GM19468 (cell line): ENCODE data around the gene ATP9A.
"Not testable (repeated sequence)": the region's sequence is repeated elsewhere in the genome, so short reads cannot be mapped to it uniquely, and the experiment has no call there.

Experiments used
- ATAC-seq: cut with Tn5 transposase; IDR thresholded peaks from one replicate; pipeline ENCODE4 v1.9.1; 2021; ENCODE audit warnings: mild to moderate bottlenecking, moderate library complexity, moderate number of reproducible peaks; ENCODE audit not compliant: unreplicated experiment; ENCODE audit errors: extremely low read depth

The ATP9A gene

GRCh38 chr20:51700809-51701285, 67.3 kb downstream of the ATP9A start:
- no peak for ATAC-seq

DNA sequence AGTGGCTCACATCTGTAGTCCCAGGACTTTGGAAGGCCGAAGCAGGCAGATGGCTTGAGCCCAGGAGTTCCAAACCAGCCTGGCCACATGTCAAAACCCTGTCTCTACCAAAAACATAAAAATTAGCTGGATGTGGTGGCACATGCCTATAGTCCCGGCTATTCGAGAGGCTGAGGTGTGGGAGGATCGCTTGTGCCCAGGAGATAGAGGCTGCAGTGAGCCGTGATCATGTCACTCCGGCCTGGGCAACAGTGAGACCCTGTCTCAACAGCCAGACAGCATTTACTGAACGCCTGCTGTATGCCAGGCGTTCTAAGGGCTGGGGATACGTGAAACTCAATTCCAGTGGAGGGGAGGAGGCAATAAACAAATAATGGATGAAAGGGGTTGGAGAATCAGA, 69.9 kb downstream of the ATP9A start:
- ATAC-seq = no peak

DNA sequence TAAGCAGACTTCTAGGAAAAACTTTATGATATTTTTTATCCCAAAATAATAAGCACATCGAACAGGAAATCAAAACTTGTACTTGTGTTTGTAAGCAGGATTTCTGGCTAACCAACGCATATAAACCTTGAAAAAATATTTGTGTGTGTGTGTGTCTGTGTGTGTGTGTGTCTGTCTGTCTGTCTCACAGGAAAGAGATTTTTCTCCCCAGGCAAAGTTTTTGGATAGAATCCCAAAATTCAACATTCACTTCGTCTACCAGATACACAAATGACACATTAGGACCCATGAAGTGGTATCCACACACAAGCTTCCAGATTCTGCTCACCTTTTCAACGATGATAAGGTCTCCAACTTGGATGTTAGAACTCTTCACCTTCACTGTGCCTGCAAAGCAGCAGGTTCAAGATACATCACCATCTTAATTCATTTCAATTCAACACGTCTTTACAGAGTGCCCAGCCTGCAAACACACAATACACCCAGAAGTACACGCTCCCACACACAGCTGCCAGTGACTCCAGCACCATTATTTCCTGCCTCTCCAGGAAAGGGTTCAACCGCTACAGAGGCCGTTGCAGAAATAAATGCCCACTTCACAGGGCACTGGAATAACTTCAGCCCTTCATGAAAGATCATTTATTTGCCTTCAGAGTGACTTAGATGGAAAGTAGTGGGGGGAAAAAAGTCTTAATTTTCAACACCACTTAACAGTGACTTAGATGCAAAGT, 70.9 kb downstream of the ATP9A start:
- ATAC-seq = no peak

- no peak for ATAC-seq
Observed at GRCh38 chr20:51696304-51697071, 71.7 kb downstream of the ATP9A start.

DNA sequence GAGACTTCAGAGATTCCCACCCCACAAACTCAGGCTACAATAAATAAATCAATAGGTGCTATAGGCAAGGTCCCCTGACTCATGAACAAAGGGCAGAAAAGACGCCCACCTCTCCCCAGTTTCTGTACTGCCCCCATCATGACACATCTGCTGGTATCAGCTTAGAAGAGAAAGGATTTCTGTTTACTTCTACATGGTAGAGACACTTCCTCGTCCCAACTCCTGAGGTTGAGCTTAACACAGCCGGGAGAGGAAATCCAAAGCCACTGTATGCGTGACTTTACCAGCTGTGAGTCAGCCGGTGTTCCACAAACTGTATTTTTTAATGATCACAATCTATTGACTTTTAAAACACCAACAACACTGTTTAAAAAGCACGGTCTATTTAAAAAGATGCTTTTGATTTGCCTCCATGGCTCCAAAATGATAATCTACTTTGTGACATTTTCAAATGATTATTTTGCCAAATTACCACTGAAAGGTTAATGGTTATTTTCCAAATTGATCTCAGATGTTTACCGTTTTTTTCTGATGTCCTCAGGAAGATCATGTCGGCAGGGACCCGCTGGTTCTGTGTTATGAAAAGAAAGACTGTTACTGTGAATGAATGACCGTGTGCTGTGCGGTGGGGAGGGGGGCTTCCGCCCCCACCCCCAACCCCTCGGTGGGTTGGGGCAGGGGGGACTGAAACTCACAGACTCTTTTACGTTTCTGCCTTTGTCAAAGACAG, 72.5 kb downstream of the ATP9A start:
- no peak for ATAC-seq

GRCh38 chr20:51692806-51693400, 75.3 kb downstream of the ATP9A start:
- no peak for ATAC-seq

DNA sequence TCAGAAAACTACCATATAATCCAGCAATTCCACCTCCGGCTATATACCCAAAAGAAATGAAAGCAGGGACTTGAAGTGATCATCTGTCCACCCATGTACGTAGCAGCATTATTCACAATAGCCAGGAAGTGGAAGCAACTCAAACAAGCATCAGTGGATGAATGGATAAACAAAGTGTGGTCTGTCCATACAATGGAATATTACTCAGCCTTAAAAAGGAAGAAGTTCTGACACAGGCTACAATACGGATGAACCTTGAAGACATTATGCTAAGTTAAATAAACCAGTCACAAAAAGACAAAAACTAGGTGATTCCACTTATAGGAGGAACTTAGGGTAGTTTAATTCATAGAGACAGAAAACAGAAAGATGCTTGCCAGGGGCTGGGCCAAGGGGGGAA, 76.5 kb downstream of the ATP9A start:
- ATAC-seq = no peak

- ATAC-seq = no peak
Observed at GRCh38 chr20:51688600-51689244, 79.5 kb downstream of the ATP9A start.

DNA sequence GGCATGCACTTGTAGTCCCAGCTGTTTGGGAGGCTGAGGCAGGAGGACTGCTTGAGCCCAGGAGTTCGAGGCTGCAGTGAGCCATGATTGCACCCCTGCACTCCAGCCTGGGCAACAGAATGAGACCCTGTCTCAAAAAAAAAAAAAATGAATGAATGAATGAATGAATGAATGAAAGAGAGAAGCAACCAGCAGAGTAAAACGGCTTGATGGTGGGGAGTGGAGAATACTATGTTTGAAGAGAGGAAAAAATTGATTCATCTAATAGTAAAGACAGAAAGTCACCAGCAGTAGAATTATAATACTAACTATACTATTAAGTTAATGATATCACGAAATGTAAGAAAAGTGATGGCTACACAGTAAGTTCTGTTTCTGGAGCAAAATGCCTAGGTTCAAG, 80.6 kb downstream of the ATP9A start:
- no peak for ATAC-seq

DNA sequence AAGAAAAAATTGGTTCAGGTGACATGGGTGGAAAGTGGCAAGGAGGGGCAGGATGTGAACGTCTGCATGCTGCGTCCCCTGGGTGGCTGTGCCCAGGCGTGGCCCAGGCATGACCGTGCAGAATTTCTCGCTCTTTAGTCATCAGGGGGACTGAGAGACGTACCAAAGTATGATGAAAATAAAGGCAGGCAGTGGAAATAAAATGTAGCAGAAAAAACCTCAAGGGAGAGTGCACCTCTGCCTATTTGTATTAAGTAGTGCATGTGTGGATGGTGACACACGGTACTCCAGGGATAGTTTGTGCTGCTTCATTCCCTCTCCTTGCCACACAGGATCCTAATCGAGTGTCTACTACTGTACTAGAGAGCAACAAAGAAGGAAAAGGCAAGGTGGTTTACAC, 81.1 kb downstream of the ATP9A start:
- ATAC-seq = no peak

- not testable (repeated sequence) for ATAC-seq
Observed at GRCh38 chr20:51685494-51685893, 82.7 kb downstream of the ATP9A start.

GRCh38 chr20:51680067-51680749, 88.0 kb downstream of the ATP9A start:
- ATAC-seq = no peak

- ATAC-seq = no peak
Observed at GRCh38 chr20:51679254-51679921, 88.8 kb downstream of the ATP9A start.

- no peak for ATAC-seq
Observed at GRCh38 chr20:51678026-51678697, 90.0 kb downstream of the ATP9A start.

DNA sequence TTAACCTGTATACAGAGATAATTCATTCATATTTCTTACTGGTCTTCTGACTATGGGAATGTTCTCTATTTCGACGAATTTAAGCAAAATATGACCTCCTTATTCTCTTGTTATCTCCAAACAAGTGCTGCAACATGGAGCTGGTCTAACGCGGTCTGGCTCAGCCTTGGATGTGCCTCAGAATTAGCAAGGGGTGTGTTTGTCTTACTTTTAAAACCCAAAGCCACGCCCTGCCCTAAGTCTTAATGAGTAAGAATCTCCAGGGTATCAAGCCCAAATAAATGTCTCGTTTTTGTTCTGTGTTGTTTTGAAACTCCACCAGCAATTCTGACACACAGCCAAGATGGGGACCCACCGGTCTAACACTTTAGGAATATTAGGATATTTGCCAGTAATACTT, 99.2 kb downstream of the ATP9A start:
- no peak for ATAC-seq

DNA sequence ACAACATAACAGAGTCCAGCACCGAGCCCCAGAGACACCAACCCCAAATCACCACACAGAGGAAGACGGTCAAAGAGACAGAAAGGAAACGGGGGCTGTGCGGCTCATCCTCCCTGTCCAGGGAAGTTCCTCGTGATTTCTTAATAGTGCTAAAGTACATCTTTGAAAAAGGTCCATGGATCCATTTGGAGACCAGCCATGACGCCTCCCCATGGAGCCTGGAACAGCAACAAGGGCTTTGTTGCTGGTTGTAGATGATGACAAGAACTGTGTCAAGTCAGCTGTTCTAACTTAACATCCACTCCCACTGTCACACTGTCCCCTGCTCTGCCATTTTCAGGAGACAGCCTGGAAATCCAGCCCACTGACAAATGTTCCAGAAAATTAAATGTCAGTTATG, 99.7 kb downstream of the ATP9A start:
- no peak for ATAC-seq

DNA sequence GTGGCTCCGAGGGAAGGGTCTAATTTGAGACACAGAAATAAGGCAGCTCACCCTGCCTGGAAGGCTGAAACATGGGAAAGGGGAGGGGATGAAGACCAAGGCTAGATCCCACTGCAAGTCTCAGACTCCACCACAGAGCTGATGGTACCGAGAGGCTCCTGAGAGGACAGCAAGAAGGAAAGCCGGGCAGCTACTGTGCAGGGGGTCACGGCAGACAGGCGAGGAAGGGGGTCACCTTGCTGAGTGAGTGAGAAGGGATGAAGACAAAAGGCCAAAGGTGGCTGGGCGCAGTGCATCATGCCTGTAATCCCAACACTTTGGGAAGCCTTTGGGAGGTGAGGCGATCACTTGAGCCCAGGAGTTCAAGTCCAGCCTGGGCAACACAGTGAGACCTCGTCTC, 100.7 kb downstream of the ATP9A start:
- ATAC-seq = no peak

DNA sequence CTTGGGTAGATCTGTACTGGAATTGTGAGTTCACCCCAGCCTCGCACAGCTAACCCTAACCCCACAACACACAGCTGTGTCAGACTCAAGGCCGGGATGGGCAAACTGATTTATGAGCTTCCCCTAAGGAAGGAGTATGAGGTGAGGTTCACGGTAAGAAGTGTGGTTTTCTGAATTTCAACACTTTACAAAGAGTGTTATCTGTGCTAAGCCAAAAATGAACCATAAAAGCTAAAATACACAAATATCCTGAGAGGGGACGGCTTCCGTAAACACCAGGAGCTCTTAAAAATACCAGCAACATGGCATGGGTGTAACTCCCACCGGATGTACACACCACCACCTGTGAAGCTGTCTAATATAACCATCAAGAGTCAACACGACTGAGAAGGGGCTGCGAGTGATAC, 101.2 kb downstream of the ATP9A start:
- no peak for ATAC-seq
